ENCODE data around the gene NAV3. TPM values are rescaled to one million over a fixed set of nuclear protein-coding genes. Genes with fewer than 3 reads are reported as not detected.

Gene NAV3
- total and polyA plus RNA-seq, 2 experiments from 2014 or later: 4.0 to 12.0 TPM

DNA sequence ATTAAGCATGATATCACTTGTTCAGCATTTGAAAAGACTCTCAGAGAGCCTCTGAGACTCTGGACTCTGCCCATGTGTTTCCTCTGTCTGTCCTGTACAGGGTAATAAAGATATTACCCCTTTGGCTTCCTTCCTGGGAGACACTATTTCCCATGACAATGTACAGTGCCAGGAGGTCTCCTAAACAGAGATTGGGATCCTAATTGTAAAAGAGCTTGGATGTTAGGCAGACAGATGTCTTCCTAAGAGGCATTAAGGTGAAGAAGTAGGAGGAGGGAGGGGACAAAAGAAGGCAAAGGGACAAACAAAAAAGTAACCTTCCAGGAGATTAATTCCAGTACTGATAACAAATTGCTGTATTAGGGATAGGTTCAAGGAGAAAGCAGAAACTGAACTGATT is 45.5 kb upstream of the NAV3 start (continued):
- TF ChIP-seq, protein P1, sequence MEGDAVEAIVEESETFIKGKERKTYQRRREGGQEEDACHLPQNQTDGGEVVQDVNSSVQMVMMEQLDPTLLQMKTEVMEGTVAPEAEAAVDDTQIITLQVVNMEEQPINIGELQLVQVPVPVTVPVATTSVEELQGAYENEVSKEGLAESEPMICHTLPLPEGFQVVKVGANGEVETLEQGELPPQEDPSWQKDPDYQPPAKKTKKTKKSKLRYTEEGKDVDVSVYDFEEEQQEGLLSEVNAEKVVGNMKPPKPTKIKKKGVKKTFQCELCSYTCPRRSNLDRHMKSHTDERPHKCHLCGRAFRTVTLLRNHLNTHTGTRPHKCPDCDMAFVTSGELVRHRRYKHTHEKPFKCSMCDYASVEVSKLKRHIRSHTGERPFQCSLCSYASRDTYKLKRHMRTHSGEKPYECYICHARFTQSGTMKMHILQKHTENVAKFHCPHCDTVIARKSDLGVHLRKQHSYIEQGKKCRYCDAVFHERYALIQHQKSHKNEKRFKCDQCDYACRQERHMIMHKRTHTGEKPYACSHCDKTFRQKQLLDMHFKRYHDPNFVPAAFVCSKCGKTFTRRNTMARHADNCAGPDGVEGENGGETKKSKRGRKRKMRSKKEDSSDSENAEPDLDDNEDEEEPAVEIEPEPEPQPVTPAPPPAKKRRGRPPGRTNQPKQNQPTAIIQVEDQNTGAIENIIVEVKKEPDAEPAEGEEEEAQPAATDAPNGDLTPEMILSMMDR (conservative IDR thresholded peaks at IDR 0.05; ENCODE audit: low read depth in 2 of 2): no peak

DNA sequence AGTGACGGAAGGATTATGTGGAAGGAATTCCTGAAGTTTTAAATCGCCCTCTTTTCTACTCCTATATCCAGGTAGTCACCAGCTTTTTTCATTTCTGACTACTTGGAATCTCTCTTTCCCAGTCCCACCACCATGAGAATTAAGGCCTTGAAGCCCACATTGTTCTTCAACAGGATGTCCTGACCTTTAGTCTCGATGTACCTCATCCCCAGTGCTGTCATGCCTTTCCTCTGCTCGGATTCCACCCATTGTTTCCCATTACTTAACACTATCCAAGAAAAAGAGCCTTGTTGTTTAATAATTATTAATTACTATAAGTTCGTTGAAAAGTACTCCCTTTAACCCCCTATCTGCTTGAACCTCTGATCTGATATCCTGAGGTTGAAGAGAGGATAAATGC is 44.0 kb upstream of the NAV3 start:
- H3K4me2 ChIP-seq: no peak overlapping the region
- H3K27ac ChIP-seq (ENCODE audit: low read depth): no peak overlapping the region
- no peaks in the 10 kb centered on the region for H3K79me2 ChIP-seq (replicated peaks; ENCODE audit: insufficient read depth)
- no peaks in the 10 kb centered on the region for H3K36me3 ChIP-seq (ENCODE audit: insufficient read depth)
- no peak for ATAC-seq
- Mint-ChIP-seq H3K4me1 (peaks cover 16% of the 10 kb centered on the region), H3K9me3 (no peaks in the 10 kb centered on the region), H3K27ac (no peak overlapping the region), H3K36me3 (ENCODE audit: low read depth) (no peaks in the 10 kb centered on the region), H3K27me3 (ENCODE audit: insufficient read depth, low read depth, poor library complexity) (no peaks in the 10 kb centered on the region), H3K4me3 (no peak overlapping the region)
- H3K4me1 ChIP-seq (ENCODE audit: insufficient read depth): peaks cover 18% of the 10 kb centered on the region
- no peaks in the 10 kb centered on the region for H3F3A ChIP-seq (replicated peaks; ENCODE audit: low read depth)
- no peak overlapping the region for H3K4me3 ChIP-seq
- no peak overlapping the region for H2AFZ ChIP-seq
- DNase-seq (ENCODE audit: low spot score): no peak
- no peaks in the 10 kb centered on the region; the same call in 1 of the 2 replicates for H3K9me2 ChIP-seq (ENCODE audit: insufficient read depth)
- no peaks in the 10 kb centered on the region for H3K27me3 ChIP-seq (ENCODE audit: insufficient read depth)
- no peaks in the 10 kb centered on the region for H4K20me1 ChIP-seq (replicated peaks; ENCODE audit: insufficient read depth)
- TF ChIP-seq, protein P2, sequence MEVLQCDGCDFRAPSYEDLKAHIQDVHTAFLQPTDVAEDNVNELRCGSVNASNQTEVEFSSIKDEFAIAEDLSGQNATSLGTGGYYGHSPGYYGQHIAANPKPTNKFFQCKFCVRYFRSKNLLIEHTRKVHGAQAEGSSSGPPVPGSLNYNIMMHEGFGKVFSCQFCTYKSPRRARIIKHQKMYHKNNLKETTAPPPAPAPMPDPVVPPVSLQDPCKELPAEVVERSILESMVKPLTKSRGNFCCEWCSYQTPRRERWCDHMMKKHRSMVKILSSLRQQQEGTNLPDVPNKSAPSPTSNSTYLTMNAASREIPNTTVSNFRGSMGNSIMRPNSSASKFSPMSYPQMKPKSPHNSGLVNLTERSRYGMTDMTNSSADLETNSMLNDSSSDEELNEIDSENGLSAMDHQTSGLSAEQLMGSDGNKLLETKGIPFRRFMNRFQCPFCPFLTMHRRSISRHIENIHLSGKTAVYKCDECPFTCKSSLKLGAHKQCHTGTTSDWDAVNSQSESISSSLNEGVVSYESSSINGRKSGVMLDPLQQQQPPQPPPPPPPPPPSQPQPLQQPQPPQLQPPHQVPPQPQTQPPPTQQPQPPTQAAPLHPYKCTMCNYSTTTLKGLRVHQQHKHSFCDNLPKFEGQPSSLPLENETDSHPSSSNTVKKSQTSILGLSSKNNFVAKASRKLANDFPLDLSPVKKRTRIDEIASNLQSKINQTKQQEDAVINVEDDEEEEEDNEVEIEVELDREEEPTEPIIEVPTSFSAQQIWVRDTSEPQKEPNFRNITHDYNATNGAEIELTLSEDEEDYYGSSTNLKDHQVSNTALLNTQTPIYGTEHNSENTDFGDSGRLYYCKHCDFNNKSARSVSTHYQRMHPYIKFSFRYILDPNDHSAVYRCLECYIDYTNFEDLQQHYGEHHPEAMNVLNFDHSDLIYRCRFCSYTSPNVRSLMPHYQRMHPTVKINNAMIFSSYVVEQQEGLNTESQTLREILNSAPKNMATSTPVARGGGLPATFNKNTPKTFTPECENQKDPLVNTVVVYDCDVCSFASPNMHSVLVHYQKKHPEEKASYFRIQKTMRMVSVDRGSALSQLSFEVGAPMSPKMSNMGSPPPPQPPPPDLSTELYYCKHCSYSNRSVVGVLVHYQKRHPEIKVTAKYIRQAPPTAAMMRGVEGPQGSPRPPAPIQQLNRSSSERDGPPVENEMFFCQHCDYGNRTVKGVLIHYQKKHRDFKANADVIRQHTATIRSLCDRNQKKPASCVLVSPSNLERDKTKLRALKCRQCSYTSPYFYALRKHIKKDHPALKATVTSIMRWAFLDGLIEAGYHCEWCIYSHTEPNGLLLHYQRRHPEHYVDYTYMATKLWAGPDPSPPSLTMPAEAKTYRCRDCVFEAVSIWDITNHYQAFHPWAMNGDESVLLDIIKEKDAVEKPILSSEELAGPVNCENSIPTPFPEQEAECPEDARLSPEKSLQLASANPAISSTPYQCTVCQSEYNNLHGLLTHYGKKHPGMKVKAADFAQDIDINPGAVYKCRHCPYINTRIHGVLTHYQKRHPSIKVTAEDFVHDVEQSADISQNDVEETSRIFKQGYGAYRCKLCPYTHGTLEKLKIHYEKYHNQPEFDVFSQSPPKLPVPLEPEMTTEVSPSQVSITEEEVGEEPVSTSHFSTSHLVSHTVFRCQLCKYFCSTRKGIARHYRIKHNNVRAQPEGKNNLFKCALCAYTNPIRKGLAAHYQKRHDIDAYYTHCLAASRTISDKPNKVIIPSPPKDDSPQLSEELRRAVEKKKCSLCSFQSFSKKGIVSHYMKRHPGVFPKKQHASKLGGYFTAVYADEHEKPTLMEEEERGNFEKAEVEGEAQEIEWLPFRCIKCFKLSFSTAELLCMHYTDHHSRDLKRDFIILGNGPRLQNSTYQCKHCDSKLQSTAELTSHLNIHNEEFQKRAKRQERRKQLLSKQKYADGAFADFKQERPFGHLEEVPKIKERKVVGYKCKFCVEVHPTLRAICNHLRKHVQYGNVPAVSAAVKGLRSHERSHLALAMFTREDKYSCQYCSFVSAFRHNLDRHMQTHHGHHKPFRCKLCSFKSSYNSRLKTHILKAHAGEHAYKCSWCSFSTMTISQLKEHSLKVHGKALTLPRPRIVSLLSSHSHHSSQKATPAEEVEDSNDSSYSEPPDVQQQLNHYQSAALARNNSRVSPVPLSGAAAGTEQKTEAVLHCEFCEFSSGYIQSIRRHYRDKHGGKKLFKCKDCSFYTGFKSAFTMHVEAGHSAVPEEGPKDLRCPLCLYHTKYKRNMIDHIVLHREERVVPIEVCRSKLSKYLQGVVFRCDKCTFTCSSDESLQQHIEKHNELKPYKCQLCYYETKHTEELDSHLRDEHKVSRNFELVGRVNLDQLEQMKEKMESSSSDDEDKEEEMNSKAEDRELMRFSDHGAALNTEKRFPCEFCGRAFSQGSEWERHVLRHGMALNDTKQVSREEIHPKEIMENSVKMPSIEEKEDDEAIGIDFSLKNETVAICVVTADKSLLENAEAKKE (CRISPR knock-in tag; IDR thresholded peaks at IDR 0.05): no peak
- TF ChIP-seq STAT1 (IDR thresholded peaks at IDR 0.05; ENCODE audit: unreplicated experiment): no peak
- TF ChIP-seq, protein P1 (conservative IDR thresholded peaks at IDR 0.05; ENCODE audit: low read depth in 2 of 2): no peak
- no peak for TF ChIP-seq ZNF331 (CRISPR knock-in tag; IDR thresholded peaks at IDR 0.05; ENCODE audit: low read depth)
- TF ChIP-seq, protein P3, sequence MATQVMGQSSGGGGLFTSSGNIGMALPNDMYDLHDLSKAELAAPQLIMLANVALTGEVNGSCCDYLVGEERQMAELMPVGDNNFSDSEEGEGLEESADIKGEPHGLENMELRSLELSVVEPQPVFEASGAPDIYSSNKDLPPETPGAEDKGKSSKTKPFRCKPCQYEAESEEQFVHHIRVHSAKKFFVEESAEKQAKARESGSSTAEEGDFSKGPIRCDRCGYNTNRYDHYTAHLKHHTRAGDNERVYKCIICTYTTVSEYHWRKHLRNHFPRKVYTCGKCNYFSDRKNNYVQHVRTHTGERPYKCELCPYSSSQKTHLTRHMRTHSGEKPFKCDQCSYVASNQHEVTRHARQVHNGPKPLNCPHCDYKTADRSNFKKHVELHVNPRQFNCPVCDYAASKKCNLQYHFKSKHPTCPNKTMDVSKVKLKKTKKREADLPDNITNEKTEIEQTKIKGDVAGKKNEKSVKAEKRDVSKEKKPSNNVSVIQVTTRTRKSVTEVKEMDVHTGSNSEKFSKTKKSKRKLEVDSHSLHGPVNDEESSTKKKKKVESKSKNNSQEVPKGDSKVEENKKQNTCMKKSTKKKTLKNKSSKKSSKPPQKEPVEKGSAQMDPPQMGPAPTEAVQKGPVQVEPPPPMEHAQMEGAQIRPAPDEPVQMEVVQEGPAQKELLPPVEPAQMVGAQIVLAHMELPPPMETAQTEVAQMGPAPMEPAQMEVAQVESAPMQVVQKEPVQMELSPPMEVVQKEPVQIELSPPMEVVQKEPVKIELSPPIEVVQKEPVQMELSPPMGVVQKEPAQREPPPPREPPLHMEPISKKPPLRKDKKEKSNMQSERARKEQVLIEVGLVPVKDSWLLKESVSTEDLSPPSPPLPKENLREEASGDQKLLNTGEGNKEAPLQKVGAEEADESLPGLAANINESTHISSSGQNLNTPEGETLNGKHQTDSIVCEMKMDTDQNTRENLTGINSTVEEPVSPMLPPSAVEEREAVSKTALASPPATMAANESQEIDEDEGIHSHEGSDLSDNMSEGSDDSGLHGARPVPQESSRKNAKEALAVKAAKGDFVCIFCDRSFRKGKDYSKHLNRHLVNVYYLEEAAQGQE (IDR thresholded peaks at IDR 0.05; ENCODE audit: unreplicated experiment): no peak
- TF ChIP-seq ZNF114 (CRISPR knock-in tag; IDR thresholded peaks at IDR 0.05): no peak
- TF ChIP-seq CREB1 (CRISPR knock-in tag; IDR thresholded peaks at IDR 0.05; ENCODE audit: low read depth): no peak
- TF ChIP-seq EZH2phosphoT487 (IDR thresholded peaks at IDR 0.05; ENCODE audit: unreplicated experiment): no peak
- TF ChIP-seq, protein P4, sequence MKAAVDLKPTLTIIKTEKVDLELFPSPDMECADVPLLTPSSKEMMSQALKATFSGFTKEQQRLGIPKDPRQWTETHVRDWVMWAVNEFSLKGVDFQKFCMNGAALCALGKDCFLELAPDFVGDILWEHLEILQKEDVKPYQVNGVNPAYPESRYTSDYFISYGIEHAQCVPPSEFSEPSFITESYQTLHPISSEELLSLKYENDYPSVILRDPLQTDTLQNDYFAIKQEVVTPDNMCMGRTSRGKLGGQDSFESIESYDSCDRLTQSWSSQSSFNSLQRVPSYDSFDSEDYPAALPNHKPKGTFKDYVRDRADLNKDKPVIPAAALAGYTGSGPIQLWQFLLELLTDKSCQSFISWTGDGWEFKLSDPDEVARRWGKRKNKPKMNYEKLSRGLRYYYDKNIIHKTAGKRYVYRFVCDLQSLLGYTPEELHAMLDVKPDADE (IDR thresholded peaks at IDR 0.05): no peak
- no peak for TF ChIP-seq POLR2AphosphoS5 (IDR thresholded peaks at IDR 0.05; ENCODE audit: low read depth)
